CD4-positive, alpha-beta T cell treated with Interferon gamma for 1 hour (primary cell): Measurements from ENCODE around the gene PPFIBP2.

Experiments
- DNase-seq: peaks from one replicate; pipeline ENCODE4 v3.0.0-alpha.2; 2020

The PPFIBP2 gene

DNA sequence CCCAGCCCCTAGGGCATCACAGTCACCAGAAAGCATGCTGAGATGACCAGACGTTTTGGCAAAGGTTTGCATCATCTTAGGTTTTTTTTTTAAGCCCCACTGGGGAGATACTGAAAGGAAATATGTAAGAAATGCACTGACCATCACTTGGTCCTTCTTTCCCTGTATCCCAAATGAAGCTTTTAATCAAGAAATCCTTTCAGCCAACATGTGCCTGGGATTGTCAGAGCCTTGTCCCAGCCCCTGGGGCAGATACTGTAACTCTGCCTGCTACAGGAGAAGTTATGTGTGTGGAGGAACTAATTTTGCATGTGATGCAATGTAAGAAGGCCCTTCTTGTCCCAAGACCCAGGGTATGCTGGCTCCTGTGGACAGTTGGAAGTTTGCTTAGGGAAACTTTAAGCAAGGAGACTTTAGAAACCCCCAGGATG is 65.6 kb downstream of the PPFIBP2 start:
- DNase-seq = no peak

DNA sequence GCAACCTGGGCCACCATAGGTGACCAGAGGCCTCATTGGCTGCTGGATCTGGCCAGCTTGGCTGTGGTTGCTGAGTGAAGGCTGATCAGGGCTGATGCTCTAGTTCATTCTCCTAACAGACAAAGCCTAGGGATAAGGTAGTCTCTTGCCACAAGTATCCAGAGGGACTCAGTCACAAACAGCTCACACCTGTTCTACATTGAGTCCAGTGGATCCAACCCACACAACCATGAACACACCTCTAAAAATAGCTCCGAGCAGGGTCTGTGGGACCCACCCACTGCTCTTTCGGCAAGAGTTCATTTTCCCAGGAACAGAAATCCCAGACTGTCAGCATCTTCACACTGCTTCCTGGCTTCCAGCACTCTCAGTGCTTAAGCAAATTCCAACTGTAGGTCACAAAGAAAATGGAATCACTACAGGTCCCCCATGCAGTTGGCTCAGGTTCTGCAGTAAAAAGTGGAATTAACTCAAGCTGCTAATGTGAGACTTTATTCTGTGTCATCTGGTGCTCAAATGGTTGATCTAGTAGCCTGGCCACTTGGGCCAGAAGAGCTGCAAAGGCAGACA is 67.3 kb downstream of the PPFIBP2 start:
- DNase-seq = no peak

DNA sequence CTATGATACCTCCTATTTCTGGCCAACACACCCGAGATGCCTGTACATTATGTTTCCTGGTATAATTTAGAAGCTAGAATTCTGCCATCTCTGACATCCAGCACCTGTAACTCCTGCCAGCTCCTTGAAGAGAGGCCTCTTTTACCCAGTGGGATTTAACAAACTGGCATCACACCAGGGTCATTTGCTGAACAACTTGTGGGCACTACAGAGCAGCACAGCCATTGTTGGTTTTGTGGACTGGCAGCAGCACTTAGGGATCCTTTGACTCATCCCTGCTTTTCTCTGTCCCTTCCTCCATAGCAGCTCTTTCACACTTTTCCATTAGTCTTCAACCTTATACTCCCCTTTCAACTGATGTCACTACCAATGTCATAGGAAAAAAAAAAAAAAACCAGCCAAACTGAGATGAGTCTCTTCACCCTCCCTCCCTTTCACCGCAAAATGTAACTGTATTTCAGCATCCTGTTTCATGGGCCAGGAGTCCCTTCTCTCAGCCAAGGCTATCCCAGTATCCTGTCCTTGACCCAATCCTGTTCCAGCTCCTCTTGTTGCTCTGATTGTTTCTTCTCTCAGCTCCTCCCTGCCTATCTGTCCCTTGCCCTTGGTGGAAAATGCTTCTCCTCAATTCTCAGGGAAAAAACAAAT is 68.7 kb downstream of the PPFIBP2 start:
- no peak for DNase-seq

DNA sequence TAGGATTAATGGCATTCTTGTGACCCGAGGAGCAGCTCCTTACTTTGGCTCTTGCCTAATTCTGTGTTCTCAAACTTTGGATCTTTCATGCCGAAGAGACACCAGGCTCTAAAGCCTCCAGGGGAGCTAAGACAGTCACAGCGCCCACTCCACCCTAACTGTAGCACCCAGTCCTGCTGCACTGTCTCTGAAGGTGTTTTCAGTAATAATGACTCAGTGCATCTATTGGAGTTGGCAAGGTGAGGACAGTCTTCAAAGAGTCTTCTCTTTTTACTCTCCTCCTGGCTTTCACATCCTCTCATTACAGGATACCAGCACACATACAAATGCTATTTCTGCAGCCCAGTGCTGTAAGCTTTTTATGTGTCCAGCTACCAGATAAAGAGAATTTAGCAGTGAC is 69.4 kb downstream of the PPFIBP2 start:
- DNase-seq = no peak

GRCh38 chr11:7584910-7585309 is 71.1 kb downstream of the PPFIBP2 start:
- DNase-seq = no peak

DNA sequence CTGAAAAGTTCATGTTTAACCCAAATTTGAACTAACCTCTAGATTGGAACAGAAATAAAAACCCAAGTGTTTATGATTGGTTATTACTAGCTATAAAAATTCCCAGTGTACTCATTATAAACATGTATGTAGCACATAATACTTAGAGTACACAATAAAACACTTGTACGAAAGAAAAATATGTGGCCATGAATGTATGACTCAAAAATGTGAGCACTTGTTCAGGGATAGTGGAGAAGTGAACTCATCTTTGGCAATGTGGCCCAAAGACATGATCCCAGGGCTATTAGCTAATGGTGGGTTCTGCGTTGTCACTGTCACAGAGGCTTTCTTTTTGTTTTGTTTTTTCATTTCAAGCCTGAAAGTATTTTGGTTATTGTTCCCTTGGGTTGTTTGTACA is 72.0 kb downstream of the PPFIBP2 start:
- no peak for DNase-seq

DNA sequence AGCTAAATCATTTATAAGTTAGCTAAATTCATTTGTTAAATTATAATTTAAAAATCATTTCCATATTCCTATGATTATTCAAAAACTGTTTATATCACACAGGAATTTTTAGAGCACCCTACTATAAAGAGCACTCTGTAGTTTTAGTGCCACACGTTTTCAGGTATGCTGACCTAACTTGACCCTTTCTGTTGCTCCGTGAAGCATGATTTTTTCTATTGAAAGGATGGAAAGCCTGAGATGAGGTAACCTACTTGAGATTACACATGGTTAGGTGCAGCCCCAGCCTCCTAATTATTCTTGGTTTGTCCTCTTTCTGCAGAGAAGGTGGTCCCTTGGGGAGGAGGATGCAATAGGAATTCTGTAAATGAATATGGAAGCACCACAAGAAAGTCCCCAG is 72.6 kb downstream of the PPFIBP2 start:
- no peak for DNase-seq

DNA sequence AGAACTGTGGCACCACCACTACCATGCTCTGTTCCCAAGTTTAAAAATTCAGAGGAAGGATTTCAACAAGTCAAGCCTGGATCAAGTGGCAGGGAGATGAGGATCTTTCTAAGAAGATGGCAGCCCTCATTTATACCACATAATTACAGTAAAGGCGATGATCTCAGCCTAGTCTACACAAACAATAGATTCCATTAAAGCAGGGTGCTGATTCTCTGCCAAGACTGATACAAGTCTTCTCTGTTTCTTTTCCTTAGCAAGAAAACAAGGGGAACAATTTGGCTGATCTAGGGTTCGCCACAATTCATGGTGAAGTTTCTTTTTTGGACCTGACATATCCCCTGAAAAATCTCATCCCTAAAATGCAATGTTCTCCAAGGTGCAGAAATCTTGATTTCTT is 73.9 kb downstream of the PPFIBP2 start:
- DNase-seq = no peak

- no peak for DNase-seq
These were observed 76.1 kb downstream of the PPFIBP2 start for GRCh38 chr11:7589861-7590260.

DNA sequence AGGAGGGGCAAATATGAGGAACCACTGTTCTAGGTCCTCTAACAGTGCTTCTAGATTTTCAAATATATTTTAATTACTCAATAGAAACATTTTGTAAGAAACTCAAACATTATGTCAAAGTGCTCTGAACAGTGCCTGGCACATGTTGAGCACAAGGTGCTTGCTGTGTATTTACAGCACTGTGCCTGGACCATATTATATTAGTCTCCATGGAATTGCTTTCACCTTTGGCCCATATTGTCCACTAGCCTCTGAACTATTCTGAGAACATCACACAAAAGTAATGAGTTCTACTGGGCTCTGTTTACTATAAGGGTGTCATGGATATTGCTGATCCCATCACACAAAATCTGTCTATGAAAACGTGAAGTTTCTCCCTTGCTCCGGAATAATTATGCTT is 76.7 kb downstream of the PPFIBP2 start:
- DNase-seq = no peak

DNA sequence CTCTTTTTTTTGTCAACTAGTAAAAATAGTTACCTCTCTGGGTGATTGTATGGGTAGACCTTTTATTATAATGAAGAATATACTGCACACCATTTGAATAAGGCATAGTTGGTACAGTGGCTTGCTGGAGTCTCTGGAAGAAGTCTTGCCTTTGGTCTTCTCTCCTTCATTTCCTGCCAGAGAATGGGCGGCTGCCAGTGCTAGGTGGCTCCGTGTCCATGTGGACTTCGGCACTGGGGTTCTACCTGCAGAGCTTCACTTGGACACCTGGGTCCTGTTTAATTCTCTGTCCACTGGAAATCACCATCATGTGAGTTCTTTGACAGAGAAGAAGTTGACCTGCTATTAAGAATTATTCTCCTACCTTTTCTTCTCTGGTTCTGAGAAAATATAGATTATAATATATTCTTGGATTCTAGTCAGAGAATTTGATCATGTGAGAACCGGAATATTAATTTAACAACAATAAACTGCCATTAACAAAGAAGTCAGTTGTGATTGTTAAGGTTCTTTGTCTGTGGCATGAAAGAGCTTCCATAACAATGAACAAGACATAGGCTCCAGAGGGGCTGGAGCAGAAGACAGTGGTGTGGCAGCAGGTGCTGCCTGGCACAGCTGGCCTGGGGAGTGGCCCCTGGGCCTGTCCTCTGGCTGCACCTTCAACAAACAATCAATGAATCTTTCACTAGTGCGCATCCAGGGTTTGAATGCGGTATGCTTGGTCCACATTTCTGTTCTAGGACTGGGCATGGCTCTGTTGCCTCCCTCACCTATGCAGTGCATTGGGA is 77.5 kb downstream of the PPFIBP2 start:
- no peak for DNase-seq

DNA sequence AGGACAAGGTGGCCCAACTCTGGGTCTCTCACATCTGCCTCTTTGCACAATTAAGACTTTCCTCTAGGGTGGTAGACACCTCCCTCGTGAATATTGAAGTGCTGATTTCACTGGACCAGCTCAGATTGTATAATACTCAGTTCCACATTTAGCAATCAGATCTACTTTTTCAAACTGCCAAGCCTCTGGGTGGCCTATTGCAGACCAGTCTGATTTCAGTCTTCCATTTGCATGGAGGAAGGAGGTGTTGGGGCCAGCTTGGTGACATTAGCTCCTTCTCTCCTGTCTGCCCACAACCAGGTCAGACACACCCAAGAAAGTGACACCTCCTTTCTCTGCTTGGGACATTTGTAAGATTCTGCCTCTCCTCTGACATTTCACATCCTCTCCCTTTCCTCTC is 78.2 kb downstream of the PPFIBP2 start:
- DNase-seq = no peak

- DNase-seq = peak; percentile 37
These were observed 78.9 kb downstream of the PPFIBP2 start for GRCh38 chr11:7592711-7593110.

- no peak for DNase-seq
These were observed 79.7 kb downstream of the PPFIBP2 start for GRCh38 chr11:7593481-7593880.

DNA sequence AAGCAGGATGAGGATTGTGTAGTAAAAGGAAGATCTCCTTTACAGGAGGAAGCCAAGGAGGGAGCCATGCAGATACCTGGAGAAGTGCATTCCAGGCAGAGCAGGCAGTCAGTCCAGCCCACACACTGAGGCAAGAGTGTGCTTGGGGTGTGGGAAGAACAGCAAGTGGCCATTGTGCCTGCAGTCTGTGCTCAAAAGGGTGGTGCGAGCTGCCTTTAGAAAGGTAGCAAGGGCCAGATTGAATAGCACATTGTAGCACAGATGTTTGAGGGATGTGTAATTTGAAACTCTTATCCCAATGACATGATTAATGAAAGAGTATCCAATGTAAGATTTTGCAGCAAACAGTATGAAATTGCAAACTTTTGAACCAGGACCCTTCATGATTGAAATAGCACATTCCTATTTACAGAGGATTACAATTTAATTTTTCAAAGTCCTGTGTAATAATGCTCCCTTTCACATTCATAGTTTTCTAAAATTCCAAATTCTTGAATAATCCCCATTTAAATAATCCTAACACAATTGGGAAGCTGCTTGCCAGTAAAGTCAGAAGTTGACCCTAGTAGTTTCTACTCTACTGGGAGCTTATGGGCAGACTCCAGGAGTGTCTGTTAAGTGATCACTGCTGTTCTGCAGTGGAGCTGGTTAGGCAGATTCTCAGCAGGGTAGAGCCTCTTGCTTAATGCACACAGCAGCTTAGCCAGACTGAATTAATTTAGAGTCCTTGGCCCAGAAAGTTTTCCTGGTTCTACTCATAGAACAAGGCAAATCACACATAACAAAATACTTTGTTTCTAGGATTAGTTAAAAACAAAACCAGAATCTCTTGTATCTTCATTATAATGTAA is 81.4 kb downstream of the PPFIBP2 start:
- no peak for DNase-seq

DNA sequence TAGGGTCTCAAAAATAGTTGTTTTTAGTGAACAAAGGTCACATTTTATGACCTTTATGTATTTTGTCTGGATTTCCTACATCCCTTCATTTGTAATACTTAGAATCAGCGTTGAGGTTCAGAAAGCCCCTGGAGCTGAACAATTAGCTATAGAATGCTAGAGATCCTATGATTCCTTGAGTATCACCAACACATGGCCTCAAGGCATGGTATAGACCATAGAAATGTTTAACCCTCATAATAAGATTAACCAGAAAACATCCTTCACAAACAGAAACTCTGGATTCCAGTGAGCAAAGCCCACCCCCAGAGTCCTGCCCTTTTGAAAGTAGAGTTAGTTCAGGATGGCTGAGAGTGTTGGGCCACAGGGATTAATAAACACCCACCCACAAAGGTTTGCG is 82.2 kb downstream of the PPFIBP2 start:
- DNase-seq = no peak

DNA sequence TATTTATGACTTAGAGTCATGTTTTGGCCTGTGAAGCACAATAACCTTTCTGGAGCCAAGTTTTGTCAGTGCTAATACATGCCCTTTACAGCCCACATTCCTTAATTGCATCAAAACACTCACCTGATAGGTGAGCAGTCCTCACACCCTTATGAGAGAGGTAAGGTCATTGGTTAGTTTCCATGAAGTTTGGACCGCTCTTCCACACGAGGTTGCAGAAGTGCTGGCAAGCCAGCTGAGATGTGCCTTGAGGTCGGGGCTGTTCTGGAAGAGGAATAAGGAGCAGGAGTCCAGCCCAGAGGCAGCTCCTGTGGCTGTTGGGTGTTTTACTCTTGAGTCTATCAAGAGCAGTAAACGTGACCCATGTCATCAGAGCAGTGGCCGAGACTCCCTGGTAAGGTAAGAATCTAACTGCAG is 83.2 kb downstream of the PPFIBP2 start:
- no peak for DNase-seq

- no peak for DNase-seq
These were observed 83.8 kb downstream of the PPFIBP2 start for GRCh38 chr11:7597620-7598019.

DNA sequence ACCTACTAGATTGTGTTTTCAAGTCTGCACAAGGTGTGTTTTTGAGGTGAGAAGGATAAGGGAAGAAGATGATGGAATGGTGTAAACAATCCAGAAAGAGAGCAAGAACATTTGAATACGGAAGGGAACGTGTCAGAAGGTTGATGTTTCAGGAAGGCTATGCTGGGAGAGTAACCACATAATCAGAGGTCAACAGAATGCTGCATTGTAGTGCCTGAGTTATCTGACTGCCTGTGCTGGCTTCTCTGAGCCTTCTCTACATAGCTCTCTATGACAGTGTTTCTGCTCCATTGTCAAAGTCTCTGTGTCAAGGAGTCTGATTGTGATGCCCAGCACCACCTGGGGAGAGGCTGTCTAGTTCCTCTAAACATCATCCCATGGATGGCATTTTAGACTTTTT is 85.4 kb downstream of the PPFIBP2 start:
- DNase-seq = no peak

GRCh38 chr11:7600205-7600775 is 86.5 kb downstream of the PPFIBP2 start:
- no peak for DNase-seq

GRCh38 chr11:7603031-7603781 is 89.4 kb downstream of the PPFIBP2 start:
- no peak for DNase-seq

DNA sequence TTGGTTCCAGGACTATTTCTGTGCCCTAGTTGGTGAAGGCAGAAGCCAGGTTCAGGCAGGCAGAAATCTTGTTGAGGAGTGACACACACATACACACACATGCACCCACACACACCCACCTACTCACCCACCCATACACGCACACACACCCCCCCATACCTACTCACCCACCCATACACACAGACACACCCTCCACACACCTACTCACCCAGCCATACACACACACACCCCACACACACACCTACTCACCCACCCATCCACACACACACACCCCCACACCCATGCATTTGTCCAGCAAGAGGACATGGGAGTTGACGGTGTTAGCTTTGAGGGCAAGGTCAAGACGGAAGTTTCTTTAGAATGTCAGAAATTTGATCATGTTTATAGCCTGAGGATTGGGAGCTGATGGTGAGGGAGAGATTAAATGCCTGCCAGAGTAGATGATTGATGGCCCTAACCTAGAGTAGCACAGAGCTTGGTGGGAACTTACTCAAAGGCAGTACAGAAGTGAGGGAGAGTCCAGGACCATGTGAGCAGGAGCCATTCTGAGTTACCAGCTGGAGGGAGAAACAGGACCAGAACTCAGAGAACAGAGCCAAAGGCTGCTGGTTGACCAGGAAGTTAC is 90.6 kb downstream of the PPFIBP2 start:
- no peak for DNase-seq
